BJ (cell line): ENCODE data around the gene TMEFF2. TPM values are rescaled to one million over a fixed set of nuclear protein-coding genes. Genes with fewer than 3 reads are reported as not detected.

Source experiments
- CTCF ChIA-PET: fragments of 350-600 bp; formaldehyde crosslinking; extraction: SDS; loops from one replicate; lab custom pipeline; 2021; ENCODE audit warnings: antibody characterized with exemption, inconsistent platforms; lab: Yijun Ruan, JAX
- POLR2A ChIA-PET: fragments of 300-600 bp; sonication (Branson Sonifier 250); formaldehyde crosslinking; extraction: SDS; loops from one replicate; lab custom pipeline; 2021; ENCODE audit warnings: antibody characterized with exemption; lab: Charles Lee
- DNase-seq: peaks from one replicate; pipeline ENCODE4 v3.0.0-alpha.2; 2011; ENCODE audit warnings: low read depth
- H3K27me3 ChIP-seq: 2 replicates; pipeline ENCODE4 v1.6.0; 2011; ENCODE audit warnings: low read length; ENCODE audit not compliant: control insufficient read depth, insufficient read depth
- H3K36me3 ChIP-seq: 2 replicates; pipeline ENCODE4 v1.5.1; 2011; ENCODE audit warnings: low read length; ENCODE audit not compliant: control insufficient read depth, insufficient read depth
- H3K4me3 ChIP-seq: 2 replicates; pipeline ENCODE4 v1.5.1; 2011; ENCODE audit warnings: low read depth, mild to moderate bottlenecking, control low read depth, low read length
- CTCF ChIP-seq: IDR thresholded peaks from 2 replicates; pipeline ENCODE4 v1.5.1; 2011; ENCODE audit warnings: low read depth, mild to moderate bottlenecking, control low read depth, inconsistent platforms, low read length, moderate library complexity; ENCODE audit not compliant: insufficient read depth
- polyA plus RNA-seq: library from polyadenylated mRNA; depleted of rRNA; stranded (reverse); fragments of >200 nt; gene quantifications from 2 replicates; pipeline ENCODE4 v1.2.3, GENCODE V29; 2011

TMEFF2 gene
- polyA plus RNA-seq, 1 experiment = 0.33 TPM

- H3K27me3 ChIP-seq = no peaks in the 10 kb centered on the region; the same call in 1 of the 2 replicates
- CTCF ChIA-PET = no interaction called here
- DNase-seq = no peak
- no peak overlapping the region for H3K4me3 ChIP-seq
- TF ChIP-seq CTCF = no peak
- H3K36me3 ChIP-seq = no peaks in the 10 kb centered on the region
- POLR2A ChIA-PET = no interaction called here
Measured at GRCh38 chr2:192023006-192023405, 171.7 kb downstream of the TMEFF2 start.

- CTCF ChIA-PET = interaction anchor here (0.9 to 2.0 kb wide), 2 partner anchors 9 to 13 kb away, joined by 3 to 5 read pairs; no protein-coding TSS in a partner anchor
- POLR2A ChIA-PET = no interaction called here
- no peak for TF ChIP-seq CTCF
- DNase-seq = no peak
- H3K27me3 ChIP-seq = no peaks in the 10 kb centered on the region
- H3K4me3 ChIP-seq = no peak overlapping the region
- H3K36me3 ChIP-seq = no peaks in the 10 kb centered on the region
Measured at GRCh38 chr2:192017844-192018243, 176.9 kb downstream of the TMEFF2 start.

- DNase-seq = no peak
- ChIA-PET POLR2A (no interaction called here), CTCF (interaction anchor here (2.0 kb wide), 1 partner anchor 10 kb away, joined by 5 read pairs; no protein-coding TSS in a partner anchor)
- TF ChIP-seq CTCF = no peak
- Histone ChIP-seq H3K27me3 (no peaks in the 10 kb centered on the region), H3K36me3 (no peaks in the 10 kb centered on the region), H3K4me3 (no peak overlapping the region)
Measured at GRCh38 chr2:192016265-192016664, 178.5 kb downstream of the TMEFF2 start.

GRCh38 chr2:192013211-192013610 lies 181.5 kb downstream of the TMEFF2 start:
- no peak for DNase-seq
- CTCF ChIA-PET = no interaction called here
- TF ChIP-seq CTCF = no peak
- no peaks in the 10 kb centered on the region for H3K27me3 ChIP-seq
- POLR2A ChIA-PET = no interaction called here
- H3K4me3 ChIP-seq = no peak overlapping the region
- H3K36me3 ChIP-seq = no peaks in the 10 kb centered on the region

- H3K4me3 ChIP-seq = no peak overlapping the region
- ChIA-PET CTCF (interaction anchor here (0.6 to 1.6 kb wide), 3 partner anchors 8 to 151 kb away, joined by 3 to 4 read pairs (median 3); no protein-coding TSS in a partner anchor), POLR2A (no interaction called here)
- TF ChIP-seq CTCF = no peak
- no peaks in the 10 kb centered on the region for H3K36me3 ChIP-seq
- DNase-seq = no peak
- H3K27me3 ChIP-seq = no peaks in the 10 kb centered on the region
Measured at GRCh38 chr2:192011196-192011595, 183.5 kb downstream of the TMEFF2 start.
